K562 (cell line): Measurements from ENCODE around the gene SCN1A. TPM values are rescaled to one million over a fixed set of nuclear protein-coding genes. Genes with fewer than 3 reads are reported as not detected.

Experiments used
- ATAC-seq: fragments of 200-7000 bp; cut with Tn5 transposase; 3 replicates; pipeline ENCODE4 v1.9.1; 2020; ENCODE audit warnings: moderate library complexity
- BruUV-seq: library from RNA; stranded (reverse); fragments of 400-500 nt; replicated peaks from 2 replicates; lab custom pipeline; 2021; lab: Mats Ljungman, UMichigan
- CTCF ChIA-PET: fragments of 300-600 bp; formaldehyde crosslinking; extraction: SDS; loops from one replicate; lab custom pipeline; 2021; ENCODE audit warnings: low intra/inter-chr PET ratio; lab: Yijun Ruan, JAX
- POLR2A ChIA-PET: fragments of 300-600, 350-650 bp; sonication (Branson Sonifier 250); formaldehyde crosslinking; extraction: SDS; loops from one replicate; lab custom pipeline; 2021; ENCODE audit warnings: antibody characterized with exemption, inconsistent platforms; lab: Yijun Ruan, JAX
- DNase-seq, 4 experiments: peaks; one replicate each; pipeline versions ENCODE4 v3.0.0 to v3.0.0-alpha.2; 2011 to 2018; ENCODE audit warnings: low spot score in 3 of 4, mixed read lengths in 3 of 4; ENCODE audit errors: extremely low read depth in 1 of 4
- FAIRE-seq: peaks from 2 replicates; lab custom pipeline; 2011; peaks lifted over from hg19 to GRCh38; lab: Jason Lieb, UNC
- H2AFZ ChIP-seq: 2 replicates; pipeline ENCODE4 v1.6.0; 2011; ENCODE audit warnings: low read depth, low read length, control low read depth, inconsistent platforms
- H3K27ac ChIP-seq: fragments of 200-600 bp; 3 replicates; pipeline ENCODE4 v1.8.0; 2011; ENCODE audit warnings: low read depth, mild to moderate bottlenecking, control low read depth, inconsistent platforms, low read length, moderate library complexity, mixed read lengths; ENCODE audit errors: extremely low read depth
- H3K27me3 ChIP-seq, 2 experiments: fragments of 300-600 bp in 1 of 2; 2 replicates in 1 of 2; 3 replicates in 1 of 2; pipeline versions ENCODE4 v1.6.0 to v1.8.0; 2011; ENCODE audit warnings: inconsistent platforms in 2 of 2, low read length in 2 of 2, mild to moderate bottlenecking in 1 of 2, mixed read lengths in 1 of 2, moderate library complexity in 1 of 2; ENCODE audit not compliant: control insufficient read depth in 2 of 2, insufficient read depth in 2 of 2
- H3K36me3 ChIP-seq: fragments of 300-600 bp; 3 replicates; pipeline ENCODE4 v1.8.0; 2011; ENCODE audit warnings: mild to moderate bottlenecking, low read length, inconsistent platforms; ENCODE audit not compliant: control insufficient read depth, insufficient read depth
- H3K4me1 ChIP-seq, 2 experiments: fragments of 200-600 bp in 1 of 2; replicated peaks in 1 of 2; 2 replicates in 1 of 2; 3 replicates in 1 of 2; pipeline versions ENCODE4 v1.5.1 to v1.8.0; 2011; ENCODE audit warnings: inconsistent platforms in 2 of 2, low read length in 2 of 2, mild to moderate bottlenecking in 1 of 2, mixed read lengths in 1 of 2, moderate library complexity in 1 of 2; ENCODE audit not compliant: control insufficient read depth in 2 of 2, insufficient read depth in 2 of 2
- H3K4me2 ChIP-seq: 2 replicates; pipeline ENCODE4 v1.6.1; 2011; ENCODE audit warnings: low read length, control low read depth, inconsistent platforms, mixed read lengths; ENCODE audit not compliant: insufficient read depth
- H3K4me3 ChIP-seq: fragments of 200-600 bp; sonication (generic), shearing (Covaris generic); 2 replicates; pipeline ENCODE4 v1.5.1; 2016; ENCODE audit warnings: control low read depth, inconsistent platforms
- H3K79me2 ChIP-seq: fragments of 200-600 bp; 3 replicates; pipeline ENCODE4 v1.8.0; 2011; ENCODE audit warnings: low read length, inconsistent platforms; ENCODE audit not compliant: control insufficient read depth, insufficient read depth
- H3K9ac ChIP-seq, 2 experiments: 2 replicates each; pipeline versions ENCODE4 v1.6.0 to v1.6.1; 2011; ENCODE audit warnings: low read depth in 2 of 2, low read length in 2 of 2, control low read depth in 1 of 2, inconsistent platforms in 1 of 2, mild to moderate bottlenecking in 1 of 2, mixed read lengths in 1 of 2; ENCODE audit not compliant: insufficient read depth in 1 of 2
- H3K9me1 ChIP-seq: one replicate; pipeline ENCODE4 v1.6.0; 2011; ENCODE audit warnings: inconsistent platforms, mild to moderate bottlenecking, low read length, moderate library complexity; ENCODE audit not compliant: control insufficient read depth, insufficient read depth
- H3K9me3 ChIP-seq: replicated peaks from 2 replicates; pipeline ENCODE4 v1.5.1; 2011; ENCODE audit warnings: low read depth, low read length, inconsistent platforms; ENCODE audit not compliant: control insufficient read depth, insufficient read depth
- H4K20me1 ChIP-seq: replicated peaks from 2 replicates; pipeline ENCODE4 v1.6.1; 2011; ENCODE audit warnings: low read length, inconsistent platforms, mixed read lengths; ENCODE audit not compliant: control insufficient read depth, insufficient read depth
- CBFB ChIP-seq: sonication (generic); formaldehyde crosslinking; IDR thresholded peaks from 2 replicates; pipeline ENCODE4 v1.4.0; 2020; ENCODE audit warnings: mild to moderate bottlenecking, missing genetic modification reagents
- CHD1 ChIP-seq: fragments of 200-600 bp; sonication (generic); IDR thresholded peaks from one replicate; pipeline ENCODE4 v1.6.1; 2012; ENCODE audit warnings: mild to moderate bottlenecking, moderate library complexity, low read length, inconsistent platforms
- COPS2 ChIP-seq: fragments of 450-650 bp; conservative IDR thresholded peaks from 2 replicates; pipeline ENCODE4 v1.6.1; 2016; ENCODE audit warnings: mild to moderate bottlenecking, moderate library complexity
- IRF1 ChIP-seq: sonication (generic); formaldehyde crosslinking; IDR thresholded peaks from 2 replicates; pipeline ENCODE4 v1.8.0; 2022; ENCODE audit warnings: missing genetic modification reagents, mild to moderate bottlenecking, borderline replicate concordance
- NCOA6 ChIP-seq: fragments of 450-650 bp; IDR thresholded peaks from 2 replicates; pipeline ENCODE4 v1.6.1; 2017; ENCODE audit warnings: mild to moderate bottlenecking
- POLR2A ChIP-seq: fragments of 450-650 bp; conservative IDR thresholded peaks from 2 replicates; pipeline ENCODE4 v1.6.1; 2016
- PTBP1 ChIP-seq: fragments of 200-400 bp; formaldehyde crosslinking; IDR thresholded peaks from 2 replicates; pipeline ENCODE4 v1.6.1; 2017; ENCODE audit warnings: low read depth, low read length
- SREBF2 ChIP-seq: sonication (generic); formaldehyde crosslinking; IDR thresholded peaks from 2 replicates; pipeline ENCODE4 v1.4.0; 2020; ENCODE audit warnings: mild to moderate bottlenecking, missing genetic modification reagents
- TBL1XR1 ChIP-seq, 2 experiments: IDR thresholded peaks; 2 replicates each; pipeline ENCODE4 v1.6.1; 2012; ENCODE audit warnings: improper control_type of control experiment in 2 of 2, low read length in 2 of 2, mild to moderate bottlenecking in 1 of 2
- ZBTB12 ChIP-seq: fragments of 250-450 bp; sonication (Bioruptor Pico); IDR thresholded peaks from 2 replicates; pipeline ENCODE4 v1.4.0; 2020
- ZBTB2 ChIP-seq: fragments of 450-650 bp; IDR thresholded peaks from 2 replicates; pipeline ENCODE4 v1.6.1; 2016; ENCODE audit warnings: antibody characterized with exemption
- ZBTB26 ChIP-seq: fragments of 450-650 bp; formaldehyde crosslinking; IDR thresholded peaks from 2 replicates; pipeline ENCODE4 v1.4.0; 2022; ENCODE audit warnings: missing genetic modification characterization
- ZEB2 ChIP-seq: fragments of 450-650 bp; IDR thresholded peaks from 2 replicates; pipeline ENCODE4 v1.6.1; 2016
- ZFP30 ChIP-seq: fragments of 250-450 bp; sonication (Bioruptor Pico); IDR thresholded peaks from 2 replicates; pipeline ENCODE4 v1.8.0; 2022; ENCODE audit warnings: moderate library complexity, mild to moderate bottlenecking, inconsistent platforms, borderline replicate concordance
- ZKSCAN3 ChIP-seq: fragments of 250-450 bp; sonication (Bioruptor Pico); IDR thresholded peaks from 2 replicates; pipeline ENCODE4 v1.4.0; 2020
- ZNF175 ChIP-seq: fragments of 200-800 bp; sonication (Bioruptor generic); IDR thresholded peaks from 2 replicates; pipeline ENCODE4 v1.6.1; 2016; ENCODE audit warnings: low read depth, mild to moderate bottlenecking, missing genetic modification characterization, missing compliant biosample characterization
- ZNF280B ChIP-seq: fragments of 250-450 bp; sonication (Bioruptor Pico); IDR thresholded peaks from 2 replicates; pipeline ENCODE4 v1.5.1; 2021; ENCODE audit warnings: mild to moderate bottlenecking
- ZNF511 ChIP-seq: sonication (generic); formaldehyde crosslinking; IDR thresholded peaks from 2 replicates; pipeline ENCODE4 v1.8.0; 2022; ENCODE audit warnings: mild to moderate bottlenecking, missing genetic modification reagents
- ZSCAN32 ChIP-seq: fragments of 450-650 bp; formaldehyde crosslinking; IDR thresholded peaks from 2 replicates; pipeline ENCODE4 v1.4.0; 2020; ENCODE audit warnings: mild to moderate bottlenecking, moderate library complexity
- WGBS: fragments of 100-300 bp; shearing (Covaris generic); methylation state at CpG from one replicate; pipeline ENCODE4 v1.1.6; 2016; ENCODE audit warnings: low coverage, mixed read lengths; ENCODE audit not compliant: insufficient coverage; ENCODE audit errors: missing lambda C conversion rate; 5-methylcytosine and 5-hydroxymethylcytosine counted together
- in situ Hi-C: fragments of 300-500 bp; cut with MboI; formaldehyde crosslinking; loops from 4 replicates; pipeline ENCODE4 v1.15.0; 2018; ENCODE audit warnings: inconsistent platforms, mixed read lengths
- intact Hi-C: fragments of 100-400 bp; cut with micrococcal nuclease; formaldehyde crosslinking; loops from 2 replicates; pipeline ENCODE4 v1.14.2; 2022
- polyA plus RNA-seq, 8 experiments: library from polyadenylated mRNA; depleted of rRNA in 4 of 8; stranded (reverse) in 5 of 8; unstranded in 3 of 8; fragments of >200 nt; fragmentation: Nextera tagmentation in 2 of 8; fragmentation: Illumina TruSeq in 1 of 8; extraction: Ambion mirVana in 2 of 8; extraction: Trizol in 1 of 8; gene quantifications; 2 replicates each; pipeline versions ENCODE4 v1.2.1 to v1.2.3, GENCODE V29; 2011 to 2014; ENCODE audit warnings: inconsistent platforms in 1 of 8, missing spikeins in 1 of 8
- total RNA-seq, 7 experiments: library from RNA; depleted of rRNA in 6 of 7; stranded (reverse); fragments of >200 nt in 6 of 7; fragmentation: Illumina TruSeq in 2 of 7; extraction: Trizol in 2 of 7; gene quantifications; 2 replicates each; pipeline versions ENCODE4 v1.2.1 to v1.2.3, GENCODE V29; 2011 to 2021; ENCODE audit warnings: low replicate concordance in 1 of 7

Gene SCN1A
- total and polyA plus RNA-seq, 9 of the 15 experiments (the other 6 are each of a cell fraction or from before 2014, with no cell fraction given): not detected

- Histone ChIP-seq H3K36me3 (no peaks in the 10 kb centered on the region), H3K4me2 (no peak overlapping the region), H3K27ac (no peak overlapping the region), H3K9ac (no peak overlapping the region), H4K20me1 (no peaks in the 10 kb centered on the region), H3K4me3 (no peak overlapping the region), H3K27me3 (no peaks in the 10 kb centered on the region), H3K9me3 (no peaks in the 10 kb centered on the region), H3K79me2 (no peaks in the 10 kb centered on the region), H3K9me1 (no peaks in the 10 kb centered on the region), H2AFZ (no peak overlapping the region), H3K4me1 (peaks cover 0 to 7% of the 10 kb centered on the region in 2 experiments; a peak in 2 of 5 replicates)
- BruUV-seq: no TSS peak
- intact Hi-C loops: no loop called here
- ATAC-seq (no peak), FAIRE-seq (no peak), DNase-seq (no peak)
- in situ Hi-C loops: no loop called here
- POLR2A ChIA-PET: no interaction called here
- WGBS: 48% methylated on average over 3 of the region's 3 CpGs
- CTCF ChIA-PET: no interaction called here
- TF ChIP-seq ZEB2 (no peak), CHD1 (no peak), ZNF175 (CRISPR knock-in tag) (no peak), CBFB (no peak), IRF1 (no peak), SREBF2 (CRISPR knock-in tag) (no peak), COPS2 (no peak), ZNF280B (CRISPR knock-in tag) (no peak), ZFP30 (CRISPR knock-in tag) (no peak), ZNF511 (CRISPR knock-in tag) (no peak), ZBTB2 (no peak), PTBP1 (no peak), NCOA6 (no peak), POLR2A (no peak), ZSCAN32 (CRISPR knock-in tag) (no peak), ZBTB12 (CRISPR knock-in tag) (no peak), ZBTB26 (CRISPR knock-in tag) (no peak), ZKSCAN3 (CRISPR knock-in tag) (no peak), TBL1XR1 (IDR thresholded peaks at IDR 0.05; ENCODE audit: low read length in 2 of 2) (no peak)
These were observed 39.2 kb downstream of the SCN1A start for GRCh38 chr2:166088634-166089033.
